SU-DHL-6 (cell line): ENCODE measurements around the gene LYPD1.

Experiments used
- H2AFZ ChIP-seq: fragments of 200-600 bp; sonication (generic); 2 replicates; pipeline ENCODE4 v1.6.1; 2014; ENCODE audit warnings: low read depth, mild to moderate bottlenecking, moderate library complexity, mixed read lengths, antibody characterized with exemption, low read length; ENCODE audit not compliant: severe bottlenecking
- H3F3A ChIP-seq: fragments of 200-600 bp; shearing (Covaris generic); 2 replicates; pipeline ENCODE4 v1.6.0; 2016; ENCODE audit warnings: antibody characterized with exemption, mild to moderate bottlenecking; ENCODE audit not compliant: insufficient read depth
- H3K27ac ChIP-seq: fragments of 200-600 bp; sonication (generic); 2 replicates; pipeline ENCODE4 v1.5.1; 2016; ENCODE audit warnings: low read depth, mild to moderate bottlenecking, low read length, moderate library complexity, mixed read lengths
- H3K27me3 ChIP-seq: fragments of 200-600 bp; sonication (generic), shearing (Covaris generic); 2 replicates; pipeline ENCODE4 v1.6.0; 2014; ENCODE audit warnings: mild to moderate bottlenecking, low read length
- H3K36me3 ChIP-seq: fragments of 200-600 bp; sonication (generic); 2 replicates; pipeline ENCODE4 v1.6.1; 2014; ENCODE audit warnings: mild to moderate bottlenecking, low read length, mixed read lengths
- H3K4me2 ChIP-seq: fragments of 300-600, 200-600 bp; shearing (Covaris generic), sonication (generic); 2 replicates; pipeline ENCODE4 v1.6.0; 2014; ENCODE audit warnings: low read length, low read depth, mild to moderate bottlenecking; ENCODE audit not compliant: poor library complexity, severe bottlenecking
- H3K4me3 ChIP-seq: fragments of 200-600 bp; sonication (generic); 2 replicates; pipeline ENCODE4 v1.5.1; 2014; ENCODE audit warnings: antibody characterized with exemption, low read length, mild to moderate bottlenecking, mixed read lengths; ENCODE audit not compliant: insufficient read depth, poor library complexity, severe bottlenecking
- H3K79me2 ChIP-seq: fragments of 200-600 bp; sonication (generic); 2 replicates; pipeline ENCODE4 v1.6.1; 2014; ENCODE audit warnings: mild to moderate bottlenecking, low read length, moderate library complexity; ENCODE audit not compliant: insufficient read depth
- H3K9ac ChIP-seq: fragments of 200-600 bp; sonication (generic); 2 replicates; pipeline ENCODE4 v1.7.0; 2014; ENCODE audit warnings: mild to moderate bottlenecking, low read length
- H3K9me2 ChIP-seq: fragments of 200-600 bp; sonication (generic); replicated peaks from 2 replicates; pipeline ENCODE4 v1.6.1; 2014; ENCODE audit warnings: low read length; ENCODE audit not compliant: insufficient read depth
- H3K9me3 ChIP-seq: fragments of 200-600 bp; sonication (generic); 2 replicates; pipeline ENCODE4 v1.6.1; 2014; ENCODE audit warnings: low read length, mixed read lengths; ENCODE audit not compliant: insufficient read depth
- H4K20me1 ChIP-seq: fragments of 200-600 bp; sonication (generic); 2 replicates; pipeline ENCODE4 v1.6.1; 2014; ENCODE audit warnings: low read depth, mild to moderate bottlenecking, antibody characterized with exemption, low read length, moderate library complexity, mixed read lengths
- CTCF ChIP-seq: fragments of 200-600 bp; sonication (generic); IDR thresholded peaks from one replicate; pipeline ENCODE4 v1.5.1; 2017; ENCODE audit warnings: antibody characterized with exemption, mild to moderate bottlenecking, low read length, moderate library complexity; ENCODE audit not compliant: insufficient read depth, poor library complexity, severe bottlenecking
- EZH2phosphoT487 ChIP-seq: fragments of 200-600 bp; sonication (generic), shearing (Covaris generic); conservative IDR thresholded peaks from 2 replicates; pipeline ENCODE4 v1.6.1; 2018; ENCODE audit warnings: mild to moderate bottlenecking, antibody characterized with exemption, low read length, moderate library complexity, mixed read lengths

Gene LYPD1

GRCh38 chr2:132607426-132608090 lies 62.4 kb downstream of the LYPD1 start:
- no peak overlapping the region for H3K4me2 ChIP-seq
- H3K27ac ChIP-seq: no peak overlapping the region
- no peaks in the 10 kb centered on the region for H3K36me3 ChIP-seq

GRCh38 chr2:132606649-132607048 lies 63.4 kb downstream of the LYPD1 start:
- TF ChIP-seq EZH2phosphoT487 (no peak), CTCF (no peak)
- H3K27me3 ChIP-seq: no peaks in the 10 kb centered on the region
- no peak overlapping the region for H3K4me3 ChIP-seq
- H3K9ac ChIP-seq: no peak overlapping the region
- no peaks in the 10 kb centered on the region for H3K9me2 ChIP-seq
- no peaks in the 10 kb centered on the region for H4K20me1 ChIP-seq
- no peaks in the 10 kb centered on the region for H3K36me3 ChIP-seq
- no peak overlapping the region for H3K4me2 ChIP-seq
- H2AFZ ChIP-seq: no peak overlapping the region
- no peaks in the 10 kb centered on the region for H3K9me3 ChIP-seq
- H3K27ac ChIP-seq: no peak overlapping the region
- no peaks in the 10 kb centered on the region for H3F3A ChIP-seq
- H3K79me2 ChIP-seq: no peaks in the 10 kb centered on the region

More at GRCh38 chr2:132607426-132608090, 62.4 kb downstream of the LYPD1 start:
- TF ChIP-seq CTCF (no peak), EZH2phosphoT487 (no peak)
- Histone ChIP-seq H3K4me3 (no peak overlapping the region), H3K79me2 (no peaks in the 10 kb centered on the region), H3K9me3 (no peaks in the 10 kb centered on the region), H2AFZ (no peak overlapping the region), H3F3A (no peaks in the 10 kb centered on the region), H3K9me2 (no peaks in the 10 kb centered on the region), H3K27me3 (no peaks in the 10 kb centered on the region), H3K9ac (no peak overlapping the region), H4K20me1 (no peaks in the 10 kb centered on the region)

- H3K4me2 ChIP-seq: no peak overlapping the region
- no peak overlapping the region for H3K27ac ChIP-seq
- H4K20me1 ChIP-seq: no peaks in the 10 kb centered on the region
- H2AFZ ChIP-seq: no peak overlapping the region
- H3K36me3 ChIP-seq: no peaks in the 10 kb centered on the region
- H3K79me2 ChIP-seq: no peaks in the 10 kb centered on the region
- no peak overlapping the region for H3K4me3 ChIP-seq
- H3F3A ChIP-seq: no peaks in the 10 kb centered on the region
- TF ChIP-seq CTCF: no peak
- TF ChIP-seq EZH2phosphoT487: no peak
- H3K27me3 ChIP-seq: no peaks in the 10 kb centered on the region
- H3K9me3 ChIP-seq: no peaks in the 10 kb centered on the region
- no peaks in the 10 kb centered on the region for H3K9me2 ChIP-seq
- H3K9ac ChIP-seq: no peak overlapping the region
Observed at GRCh38 chr2:132605236-132606180, 64.5 kb downstream of the LYPD1 start.
